Neural cell (in vitro differentiated cells): ENCODE data around the gene ZNF862.

ENCODE experiments used
- EP300 ChIP-seq: fragments of 450-650 bp; conservative IDR thresholded peaks from 2 replicates; pipeline ENCODE4 v1.6.1; 2014; ENCODE audit warnings: antibody characterized with exemption, mild to moderate bottlenecking, moderate library complexity; ENCODE audit not compliant: poor library complexity, severe bottlenecking
- EZH2 ChIP-seq: fragments of 200-600, 300-800 bp; shearing (Covaris generic), sonication (generic); IDR thresholded peaks from 2 replicates; pipeline ENCODE4 v1.6.1; 2014; ENCODE audit warnings: antibody characterized with exemption, low read length, borderline replicate concordance, mild to moderate bottlenecking; ENCODE audit not compliant: insufficient read depth, poor library complexity, severe bottlenecking
- MXI1 ChIP-seq: fragments of 450-650 bp; conservative IDR thresholded peaks from 2 replicates; pipeline ENCODE4 v1.6.1; 2014; ENCODE audit warnings: antibody characterized with exemption, mild to moderate bottlenecking; ENCODE audit not compliant: poor library complexity, severe bottlenecking
- POLR2AphosphoS5 ChIP-seq: IDR thresholded peaks from 2 replicates; pipeline ENCODE4 v1.6.1; 2012
- RAD21 ChIP-seq: fragments of 450-650 bp; conservative IDR thresholded peaks from 2 replicates; pipeline ENCODE4 v1.6.1; 2014; ENCODE audit warnings: antibody characterized with exemption, mild to moderate bottlenecking, moderate library complexity
- SMC3 ChIP-seq: fragments of 450-650 bp; conservative IDR thresholded peaks from 2 replicates; pipeline ENCODE4 v1.6.1; 2014; ENCODE audit warnings: antibody characterized with exemption, mild to moderate bottlenecking, moderate library complexity; ENCODE audit not compliant: poor library complexity
- TAF1 ChIP-seq: IDR thresholded peaks from 2 replicates; pipeline ENCODE4 v1.6.1; 2012; ENCODE audit warnings: low read depth
- TF ChIP-seq, protein P1 (sequence below): fragments of 450-650 bp; IDR thresholded peaks from 2 replicates; pipeline ENCODE4 v1.5.1; 2014; ENCODE audit warnings: antibody characterized with exemption, mild to moderate bottlenecking, moderate library complexity; ENCODE audit not compliant: poor library complexity, severe bottlenecking
- TF ChIP-seq, protein P2 (sequence below): IDR thresholded peaks from 2 replicates; pipeline ENCODE4 v1.6.1; 2012; ENCODE audit warnings: borderline replicate concordance

DNA sequence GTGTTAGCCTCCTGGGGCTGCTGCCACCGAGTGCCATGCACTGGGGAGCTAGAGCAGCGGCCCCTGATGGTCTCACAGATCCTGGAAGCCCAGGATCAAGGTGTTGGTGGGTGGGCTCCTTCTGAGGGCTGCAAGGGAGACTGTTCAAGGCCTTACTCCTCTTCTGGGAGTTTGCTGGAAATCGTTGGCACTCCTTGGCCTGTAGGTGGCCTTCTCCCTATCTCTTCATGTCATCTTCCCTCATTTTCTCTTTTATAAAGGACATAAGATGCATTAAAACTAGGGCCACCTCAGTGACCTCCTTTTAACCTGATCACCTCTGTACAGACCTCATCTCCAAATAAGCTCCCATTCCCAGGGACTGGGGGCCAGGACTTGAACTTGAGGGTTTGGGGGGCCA, 27.0 kb upstream of the ZNF862 start:
- TF ChIP-seq, protein P1, sequence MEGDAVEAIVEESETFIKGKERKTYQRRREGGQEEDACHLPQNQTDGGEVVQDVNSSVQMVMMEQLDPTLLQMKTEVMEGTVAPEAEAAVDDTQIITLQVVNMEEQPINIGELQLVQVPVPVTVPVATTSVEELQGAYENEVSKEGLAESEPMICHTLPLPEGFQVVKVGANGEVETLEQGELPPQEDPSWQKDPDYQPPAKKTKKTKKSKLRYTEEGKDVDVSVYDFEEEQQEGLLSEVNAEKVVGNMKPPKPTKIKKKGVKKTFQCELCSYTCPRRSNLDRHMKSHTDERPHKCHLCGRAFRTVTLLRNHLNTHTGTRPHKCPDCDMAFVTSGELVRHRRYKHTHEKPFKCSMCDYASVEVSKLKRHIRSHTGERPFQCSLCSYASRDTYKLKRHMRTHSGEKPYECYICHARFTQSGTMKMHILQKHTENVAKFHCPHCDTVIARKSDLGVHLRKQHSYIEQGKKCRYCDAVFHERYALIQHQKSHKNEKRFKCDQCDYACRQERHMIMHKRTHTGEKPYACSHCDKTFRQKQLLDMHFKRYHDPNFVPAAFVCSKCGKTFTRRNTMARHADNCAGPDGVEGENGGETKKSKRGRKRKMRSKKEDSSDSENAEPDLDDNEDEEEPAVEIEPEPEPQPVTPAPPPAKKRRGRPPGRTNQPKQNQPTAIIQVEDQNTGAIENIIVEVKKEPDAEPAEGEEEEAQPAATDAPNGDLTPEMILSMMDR, result no peak
- TF ChIP-seq POLR2AphosphoS5, result no peak
- TF ChIP-seq EP300, result no peak
- no peak for TF ChIP-seq EZH2
- TF ChIP-seq TAF1, result no peak
- TF ChIP-seq RAD21, result no peak
- TF ChIP-seq, protein P2, sequence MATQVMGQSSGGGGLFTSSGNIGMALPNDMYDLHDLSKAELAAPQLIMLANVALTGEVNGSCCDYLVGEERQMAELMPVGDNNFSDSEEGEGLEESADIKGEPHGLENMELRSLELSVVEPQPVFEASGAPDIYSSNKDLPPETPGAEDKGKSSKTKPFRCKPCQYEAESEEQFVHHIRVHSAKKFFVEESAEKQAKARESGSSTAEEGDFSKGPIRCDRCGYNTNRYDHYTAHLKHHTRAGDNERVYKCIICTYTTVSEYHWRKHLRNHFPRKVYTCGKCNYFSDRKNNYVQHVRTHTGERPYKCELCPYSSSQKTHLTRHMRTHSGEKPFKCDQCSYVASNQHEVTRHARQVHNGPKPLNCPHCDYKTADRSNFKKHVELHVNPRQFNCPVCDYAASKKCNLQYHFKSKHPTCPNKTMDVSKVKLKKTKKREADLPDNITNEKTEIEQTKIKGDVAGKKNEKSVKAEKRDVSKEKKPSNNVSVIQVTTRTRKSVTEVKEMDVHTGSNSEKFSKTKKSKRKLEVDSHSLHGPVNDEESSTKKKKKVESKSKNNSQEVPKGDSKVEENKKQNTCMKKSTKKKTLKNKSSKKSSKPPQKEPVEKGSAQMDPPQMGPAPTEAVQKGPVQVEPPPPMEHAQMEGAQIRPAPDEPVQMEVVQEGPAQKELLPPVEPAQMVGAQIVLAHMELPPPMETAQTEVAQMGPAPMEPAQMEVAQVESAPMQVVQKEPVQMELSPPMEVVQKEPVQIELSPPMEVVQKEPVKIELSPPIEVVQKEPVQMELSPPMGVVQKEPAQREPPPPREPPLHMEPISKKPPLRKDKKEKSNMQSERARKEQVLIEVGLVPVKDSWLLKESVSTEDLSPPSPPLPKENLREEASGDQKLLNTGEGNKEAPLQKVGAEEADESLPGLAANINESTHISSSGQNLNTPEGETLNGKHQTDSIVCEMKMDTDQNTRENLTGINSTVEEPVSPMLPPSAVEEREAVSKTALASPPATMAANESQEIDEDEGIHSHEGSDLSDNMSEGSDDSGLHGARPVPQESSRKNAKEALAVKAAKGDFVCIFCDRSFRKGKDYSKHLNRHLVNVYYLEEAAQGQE, result no peak
- no peak for TF ChIP-seq MXI1
- no peak for TF ChIP-seq SMC3
